PC-9 (cell line): Measurements from ENCODE around the gene SPRED2. TPM values are rescaled to one million over a fixed set of nuclear protein-coding genes. Genes with fewer than 3 reads are reported as not detected.
A peak's percentile ranks its signal among the peaks of the same experiment; 100 is the strongest.

ENCODE experiments used
- BruUV-seq: library from RNA; stranded (reverse); fragments of 400-500 nt; replicated peaks from 2 replicates; lab custom pipeline; 2021; lab: Mats Ljungman, UMichigan
- CTCF ChIA-PET: fragments of 300-600 bp; sonication (Branson Sonifier 250); formaldehyde crosslinking; loops from one replicate; lab custom pipeline; 2022; ENCODE audit warnings: antibody characterized with exemption; lab: Charles Lee
- POLR2A ChIA-PET: fragments of 300-600 bp; sonication (Branson Sonifier 250); formaldehyde crosslinking; loops from one replicate; lab custom pipeline; 2022; ENCODE audit warnings: antibody characterized with exemption; ENCODE audit not compliant: unreplicated experiment; lab: Charles Lee
- DNase-seq, 2 experiments: peaks; one replicate each; pipeline versions ENCODE4 v3.0.0 to v3.0.0-alpha.2; 2015 to 2022; ENCODE audit warnings: mixed read lengths in 1 of 2
- H2AFZ ChIP-seq: fragments of 200-600 bp; sonication (generic); 2 replicates; pipeline ENCODE4 v1.8.1; 2017; ENCODE audit warnings: antibody characterized with exemption
- H3F3A ChIP-seq: fragments of 200-600 bp; sonication (generic); 2 replicates; pipeline ENCODE4 v1.8.1; 2017; ENCODE audit warnings: antibody characterized with exemption, mild to moderate bottlenecking, low read depth; ENCODE audit not compliant: insufficient read depth
- H3K27ac ChIP-seq: fragments of 200-600 bp; sonication (generic); 2 replicates; pipeline ENCODE4 v1.6.1; 2016; ENCODE audit warnings: mixed run types
- H3K27me3 ChIP-seq: fragments of 200-600 bp; sonication (generic); 2 replicates; pipeline ENCODE4 v1.6.1; 2016; ENCODE audit warnings: low read depth, mixed run types; ENCODE audit not compliant: insufficient read depth
- H3K36me3 ChIP-seq: fragments of 200-600 bp; sonication (generic); 2 replicates; pipeline ENCODE4 v1.6.1; 2016; ENCODE audit warnings: low read depth, mixed run types
- H3K4me1 ChIP-seq: fragments of 200-600 bp; sonication (generic); replicated peaks from 2 replicates; pipeline ENCODE4 v1.6.1; 2016; ENCODE audit warnings: mixed run types; ENCODE audit not compliant: insufficient read depth
- H3K4me2 ChIP-seq: fragments of 200-600 bp; sonication (generic); 2 replicates; pipeline ENCODE4 v1.6.1; 2017; ENCODE audit warnings: mixed run types
- H3K4me3 ChIP-seq: fragments of 200-600 bp; sonication (generic); 2 replicates; pipeline ENCODE4 v1.6.1; 2016; ENCODE audit warnings: mixed run types
- H3K79me2 ChIP-seq: fragments of 200-600 bp; sonication (generic); 2 replicates; pipeline ENCODE4 v1.6.1; 2017; ENCODE audit warnings: low read depth, mixed run types
- H3K9me2 ChIP-seq: fragments of 200-600 bp; sonication (generic); 2 replicates; pipeline ENCODE4 v1.8.1; 2017; ENCODE audit warnings: mild to moderate bottlenecking; ENCODE audit not compliant: insufficient read depth
- H3K9me3 ChIP-seq: fragments of 200-600 bp; sonication (generic); 2 replicates; pipeline ENCODE4 v1.8.1; 2016; ENCODE audit warnings: low read depth; ENCODE audit not compliant: insufficient read depth
- H4K20me1 ChIP-seq: fragments of 200-600 bp; sonication (generic); 2 replicates; pipeline ENCODE4 v1.8.1; 2017; ENCODE audit not compliant: insufficient read depth
- CTCF ChIP-seq: fragments of 200-600 bp; sonication (generic); conservative IDR thresholded peaks from 2 replicates; pipeline ENCODE4 v1.6.1; 2017; ENCODE audit warnings: mixed run types, antibody characterized with exemption, mild to moderate bottlenecking, moderate library complexity
- EZH2 ChIP-seq: fragments of 200-600 bp; sonication (generic); IDR thresholded peaks from 2 replicates; pipeline ENCODE4 v1.8.0; 2017; ENCODE audit warnings: antibody characterized with exemption, low read depth
- intact Hi-C: fragments of 100-400 bp; cut with micrococcal nuclease; formaldehyde crosslinking; loops from one replicate; pipeline ENCODE4 v1.10.0; 2022; ENCODE audit not compliant: unreplicated experiment
- total RNA-seq: library from RNA; stranded (reverse); gene quantifications from 2 replicates; pipeline ENCODE4 v1.2.3, GENCODE V29; 2021

SPRED2 gene
- total RNA-seq, 1 experiment from 2014 or later = 33.6 TPM

- peak in 1 of 2 experiments; percentile 65 for DNase-seq
- Histone ChIP-seq H3K4me3 (no peak overlapping the region), H3K9me3 (peaks cover 7% of the 10 kb centered on the region; the same call in 1 of the 2 replicates), H3F3A (peaks cover 45% of the 10 kb centered on the region), H3K9me2 (no peaks in the 10 kb centered on the region), H3K79me2 (no peaks in the 10 kb centered on the region), H3K36me3 (no peaks in the 10 kb centered on the region), H3K27me3 (no peaks in the 10 kb centered on the region), H3K4me1 (peaks cover 69% of the 10 kb centered on the region), H3K27ac (no peak overlapping the region), H4K20me1 (no peaks in the 10 kb centered on the region), H3K4me2 (no peak overlapping the region), H2AFZ (no peak overlapping the region)
- intact Hi-C loops = no loop called here
- CTCF ChIA-PET = no interaction called here
- BruUV-seq = no TSS peak
- TF ChIP-seq CTCF = no peak
- no peak for TF ChIP-seq EZH2
- POLR2A ChIA-PET = no interaction called here
These were observed 23.7 kb upstream of the SPRED2 start for GRCh38 chr2:65456064-65456463.

GRCh38 chr2:65453916-65454315 lies 21.5 kb upstream of the SPRED2 start:
- no peak for TF ChIP-seq CTCF
- no TSS peak for BruUV-seq
- peak overlapping the region; percentile 37; the same call in 1 of the 2 replicates for H3K27ac ChIP-seq
- no peak overlapping the region for H2AFZ ChIP-seq
- H4K20me1 ChIP-seq = no peaks in the 10 kb centered on the region
- peak; percentile 78 to 98 for DNase-seq
- peaks cover 14% of the 10 kb centered on the region; the same call in 1 of the 2 replicates for H3K9me3 ChIP-seq
- H3K4me2 ChIP-seq = peak overlapping the region; percentile 37
- H3K4me1 ChIP-seq = peaks cover 78% of the 10 kb centered on the region
- H3K36me3 ChIP-seq = no peaks in the 10 kb centered on the region
- no peaks in the 10 kb centered on the region for H3K79me2 ChIP-seq
- no peak overlapping the region for H3K4me3 ChIP-seq
- POLR2A ChIA-PET = interaction anchor here (0.5 to 0.7 kb wide), 6 partner anchors 17 to 307 kb away, joined by 3 to 28 read pairs (median 4); partner anchors contain the start of gene ACTR2
- CTCF ChIA-PET = interaction anchor here (1.2 kb wide), 1 partner anchor 37 kb away, joined by 4 read pairs; no protein-coding TSS in a partner anchor
- peaks cover 54% of the 10 kb centered on the region for H3F3A ChIP-seq
- no peaks in the 10 kb centered on the region for H3K9me2 ChIP-seq
- intact Hi-C loops = loop anchor here (1.0 to 2.0 kb wide), 3 partner anchors 18 to 1837 kb away; no protein-coding TSS in a partner anchor
- H3K27me3 ChIP-seq = no peaks in the 10 kb centered on the region

- Histone ChIP-seq H3K9me3 (peaks cover 8% of the 10 kb centered on the region; the same call in 1 of the 2 replicates), H3K36me3 (no peaks in the 10 kb centered on the region), H3K27ac (peak overlapping the region; percentile 64), H3K9me2 (no peaks in the 10 kb centered on the region), H3K4me1 (peaks cover 72% of the 10 kb centered on the region), H3K4me3 (no peak overlapping the region), H3K4me2 (peak overlapping the region; percentile 55), H3F3A (peaks cover 54% of the 10 kb centered on the region), H2AFZ (no peak overlapping the region), H3K79me2 (no peaks in the 10 kb centered on the region), H3K27me3 (no peaks in the 10 kb centered on the region), H4K20me1 (no peaks in the 10 kb centered on the region)
- TF ChIP-seq CTCF (no peak), EZH2 (no peak)
- ChIA-PET CTCF (no interaction called here), POLR2A (interaction anchor here (0.5 to 0.7 kb wide), 4 partner anchors 18 to 111 kb away, joined by 3 to 5 read pairs (median 3); no protein-coding TSS in a partner anchor)
- peak; percentile 70 to 98 for DNase-seq
- TSS peak; percentile 31 for BruUV-seq
- intact Hi-C loops = loop anchor here (1.0 to 2.0 kb wide), 3 partner anchors 86 to 1838 kb away; no protein-coding TSS in a partner anchor
These were observed 19.9 kb upstream of the SPRED2 start for GRCh38 chr2:65452150-65452895.
